Prostate gland (tissue), 2 donors: Measurements from ENCODE around the gene KIAA0232.

Experiments
- CTCF ChIP-seq, 4 experiments: fragments of 200-600 bp in 2 of 4; fragments of 450-650 bp in 2 of 4; sonication (generic) in 2 of 4; IDR thresholded peaks; 1 replicate in 3 of 4; 2 replicates in 1 of 4; pipeline ENCODE4 v1.5.1; 2016 to 2019; ENCODE audit warnings: antibody characterized with exemption in 4 of 4, mild to moderate bottlenecking in 2 of 4, moderate library complexity in 2 of 4
- POLR2A ChIP-seq: fragments of 450-650 bp; IDR thresholded peaks from one replicate; pipeline ENCODE4 v1.6.1; 2016; ENCODE audit warnings: antibody characterized with exemption, mild to moderate bottlenecking
- POLR2AphosphoS5 ChIP-seq: sonication (generic); formaldehyde crosslinking; IDR thresholded peaks from one replicate; pipeline ENCODE4 v1.6.1; 2017; ENCODE audit warnings: antibody characterized with exemption

- TF ChIP-seq CTCF (IDR thresholded peaks at IDR 0.05) (no peak), POLR2A (no peak), POLR2AphosphoS5 (no peak)
Measured at GRCh38 chr4:6824772-6825402, 42.4 kb downstream of the KIAA0232 start.
